Measurements from ENCODE around the gene TMEM156.

The TMEM156 gene

GRCh38 chr4:38928568-38928967, 103.6 kb downstream of the TMEM156 start:
- DNase-seq = no peak

GRCh38 chr4:38926896-38927295, 105.3 kb downstream of the TMEM156 start:
- H3K27me3 ChIP-seq (ENCODE audit: insufficient read depth, low read length, poor library complexity) = peaks cover 10% of the 10 kb centered on the region
- no peaks in the 10 kb centered on the region for H4K20me1 ChIP-seq (ENCODE audit: insufficient read depth, low read length)
- no peak overlapping the region for H3K4me3 ChIP-seq (ENCODE audit: low read depth in 1 of 2, low read length in 2 of 2)
- H3K36me3 ChIP-seq (ENCODE audit: insufficient read depth, low read length) = no peaks in the 10 kb centered on the region
- ATAC-seq (ENCODE audit: insufficient read depth, low read depth) = no peak
- no peak overlapping the region for H2AFZ ChIP-seq (ENCODE audit: low read depth, low read length)
- H3K9ac ChIP-seq (ENCODE audit: low read depth, low read length) = no peak overlapping the region
- H3K4me2 ChIP-seq (ENCODE audit: insufficient read depth, low read length) = no peak overlapping the region
- H3K79me2 ChIP-seq (ENCODE audit: insufficient read depth, low read length) = no peaks in the 10 kb centered on the region
- H3K4me1 ChIP-seq (ENCODE audit: insufficient read depth, low read length) = no peaks in the 10 kb centered on the region
- H3K9me3 ChIP-seq (ENCODE audit: insufficient read depth, low read length, severe bottlenecking) = no peaks in the 10 kb centered on the region
- DNase-seq = no peak
- no peak for TF ChIP-seq CTCF (IDR thresholded peaks at IDR 0.05; ENCODE audit: borderline replicate concordance, extremely low read depth, low read length, poor library complexity, severe bottlenecking)
- no peak for TF ChIP-seq EZH2 (IDR thresholded peaks at IDR 0.05; ENCODE audit: borderline replicate concordance, low read depth, low read length, severe bottlenecking)
- no peak overlapping the region for H3K27ac ChIP-seq (ENCODE audit: low read length)

More at GRCh38 chr4:38928568-38928967, 103.6 kb downstream of the TMEM156 start:
- no peak overlapping the region for H2AFZ ChIP-seq (ENCODE audit: low read depth, low read length)
- no peak overlapping the region for H3K9ac ChIP-seq (ENCODE audit: low read depth, low read length)
- H3K27me3 ChIP-seq (ENCODE audit: insufficient read depth, low read length, poor library complexity) = peaks cover 10% of the 10 kb centered on the region
- H4K20me1 ChIP-seq (ENCODE audit: insufficient read depth, low read length) = no peaks in the 10 kb centered on the region
- no peaks in the 10 kb centered on the region for H3K9me3 ChIP-seq (ENCODE audit: insufficient read depth, low read length, severe bottlenecking)
- H3K27ac ChIP-seq (ENCODE audit: low read length) = no peak overlapping the region
- no peak for TF ChIP-seq CTCF (IDR thresholded peaks at IDR 0.05; ENCODE audit: borderline replicate concordance, extremely low read depth, low read length, poor library complexity, severe bottlenecking)
- no peak for TF ChIP-seq EZH2 (IDR thresholded peaks at IDR 0.05; ENCODE audit: borderline replicate concordance, low read depth, low read length, severe bottlenecking)
- no peaks in the 10 kb centered on the region for H3K36me3 ChIP-seq (ENCODE audit: insufficient read depth, low read length)
- H3K79me2 ChIP-seq (ENCODE audit: insufficient read depth, low read length) = no peaks in the 10 kb centered on the region
- H3K4me3 ChIP-seq (ENCODE audit: low read depth in 1 of 2, low read length in 2 of 2) = no peak overlapping the region
- H3K4me2 ChIP-seq (ENCODE audit: insufficient read depth, low read length) = no peak overlapping the region
- no peaks in the 10 kb centered on the region for H3K4me1 ChIP-seq (ENCODE audit: insufficient read depth, low read length)
- ATAC-seq (ENCODE audit: insufficient read depth, low read depth) = no peak

- DNase-seq (no peak), ATAC-seq (ENCODE audit: insufficient read depth, low read depth) (no peak)
- Histone ChIP-seq H4K20me1 (ENCODE audit: insufficient read depth, low read length) (no peaks in the 10 kb centered on the region), H3K79me2 (ENCODE audit: insufficient read depth, low read length) (no peaks in the 10 kb centered on the region), H3K4me1 (ENCODE audit: insufficient read depth, low read length) (no peaks in the 10 kb centered on the region), H3K9ac (ENCODE audit: low read depth, low read length) (no peak overlapping the region), H2AFZ (ENCODE audit: low read depth, low read length) (no peak overlapping the region), H3K9me3 (ENCODE audit: insufficient read depth, low read length, severe bottlenecking) (no peaks in the 10 kb centered on the region), H3K27me3 (ENCODE audit: insufficient read depth, low read length, poor library complexity) (peaks cover 10% of the 10 kb centered on the region), H3K4me2 (ENCODE audit: insufficient read depth, low read length) (no peak overlapping the region), H3K27ac (ENCODE audit: low read length) (no peak overlapping the region), H3K4me3 (ENCODE audit: low read depth in 1 of 2, low read length in 2 of 2) (no peak overlapping the region), H3K36me3 (ENCODE audit: insufficient read depth, low read length) (no peaks in the 10 kb centered on the region)
- TF ChIP-seq EZH2 (IDR thresholded peaks at IDR 0.05; ENCODE audit: borderline replicate concordance, low read depth, low read length, severe bottlenecking) (no peak), CTCF (IDR thresholded peaks at IDR 0.05; ENCODE audit: borderline replicate concordance, extremely low read depth, low read length, poor library complexity, severe bottlenecking) (no peak)
Observed at GRCh38 chr4:38925492-38926413, 106.5 kb downstream of the TMEM156 start.
